NCI-H2196 (cell line): ENCODE data around the gene CELF5.

Experiments used
- DNase-seq: peaks from one replicate; lab custom pipeline; 2025; ENCODE audit not compliant: unreplicated experiment; lab: John Stamatoyannopoulos, UW

CELF5 gene

GRCh38 chr19:3236272-3236671 is 11.8 kb downstream of the CELF5 start:
- DNase-seq: no peak

DNA sequence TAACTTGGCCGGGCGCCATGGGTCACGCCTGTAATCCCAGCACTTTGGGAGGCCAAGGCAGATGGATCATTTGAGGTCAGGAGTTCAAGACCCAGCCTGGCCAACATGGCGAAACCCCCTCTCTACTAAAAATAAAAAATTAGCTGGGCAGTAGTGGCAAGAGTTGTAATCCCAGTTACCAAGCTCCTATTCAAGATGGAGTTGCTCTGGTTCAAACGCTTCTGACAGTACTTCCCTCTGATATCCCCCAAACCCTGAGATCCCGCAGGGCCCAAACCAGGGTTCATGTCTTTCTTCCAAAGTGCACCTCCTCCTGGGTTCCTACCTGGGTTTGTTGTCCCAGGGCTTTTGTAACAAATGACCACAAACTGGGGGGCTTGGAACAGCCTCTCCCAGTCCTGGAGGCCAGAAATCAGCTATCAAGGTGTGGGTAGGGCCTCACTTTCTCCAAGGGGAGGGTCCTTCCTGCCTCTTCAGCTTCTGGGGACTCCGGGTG is 13.7 kb downstream of the CELF5 start:
- DNase-seq: no peak

GRCh38 chr19:3239367-3239766 is 14.9 kb downstream of the CELF5 start:
- DNase-seq: no peak

GRCh38 chr19:3243819-3244700 is 19.6 kb downstream of the CELF5 start:
- DNase-seq: no peak

GRCh38 chr19:3245050-3245449 is 20.6 kb downstream of the CELF5 start:
- no peak for DNase-seq

DNA sequence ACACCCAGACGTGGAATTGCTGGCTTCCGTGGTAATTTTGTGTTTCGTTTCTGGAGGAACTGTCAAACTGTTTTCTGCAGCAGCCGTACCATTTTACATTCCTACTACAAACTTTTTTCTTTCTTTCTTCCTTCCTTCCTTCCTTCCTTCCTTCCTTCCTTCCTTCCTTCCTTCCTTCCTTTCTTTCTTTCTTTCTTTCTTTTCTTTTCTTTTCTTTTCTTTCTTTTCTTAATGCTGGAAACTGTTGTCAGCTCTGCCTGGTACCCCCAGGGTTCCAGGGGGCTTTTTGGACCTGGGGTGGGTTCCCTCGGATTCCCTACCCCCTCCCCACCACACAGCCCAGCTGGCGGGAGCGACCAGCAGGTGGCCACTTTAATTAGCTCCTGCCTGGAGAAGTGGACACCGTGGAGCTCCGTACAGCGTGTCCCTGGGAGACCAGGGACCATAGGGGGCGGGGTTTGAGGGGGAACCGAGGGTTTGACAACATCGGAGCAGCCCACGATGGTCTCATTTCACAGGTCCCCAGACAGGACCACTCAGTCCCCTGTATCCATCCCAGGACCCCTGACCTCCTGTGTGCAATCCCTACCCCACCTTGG is 24.4 kb downstream of the CELF5 start:
- DNase-seq: no peak

GRCh38 chr19:3249408-3249807 is 24.9 kb downstream of the CELF5 start:
- no peak for DNase-seq

- DNase-seq: no peak
Measured at GRCh38 chr19:3250675-3251074, 26.2 kb downstream of the CELF5 start.

- DNase-seq: no peak
Measured at GRCh38 chr19:3251229-3251628, 26.8 kb downstream of the CELF5 start.

- DNase-seq: no peak
Measured at GRCh38 chr19:3252650-3253049, 28.2 kb downstream of the CELF5 start.

- DNase-seq: no peak
Measured at GRCh38 chr19:3253270-3253669, 28.8 kb downstream of the CELF5 start.

GRCh38 chr19:3254520-3254919 is 30.1 kb downstream of the CELF5 start:
- no peak for DNase-seq

GRCh38 chr19:3257071-3257470 is 32.6 kb downstream of the CELF5 start:
- DNase-seq: no peak

- no peak for DNase-seq
Measured at GRCh38 chr19:3262362-3262761, 37.9 kb downstream of the CELF5 start.

DNA sequence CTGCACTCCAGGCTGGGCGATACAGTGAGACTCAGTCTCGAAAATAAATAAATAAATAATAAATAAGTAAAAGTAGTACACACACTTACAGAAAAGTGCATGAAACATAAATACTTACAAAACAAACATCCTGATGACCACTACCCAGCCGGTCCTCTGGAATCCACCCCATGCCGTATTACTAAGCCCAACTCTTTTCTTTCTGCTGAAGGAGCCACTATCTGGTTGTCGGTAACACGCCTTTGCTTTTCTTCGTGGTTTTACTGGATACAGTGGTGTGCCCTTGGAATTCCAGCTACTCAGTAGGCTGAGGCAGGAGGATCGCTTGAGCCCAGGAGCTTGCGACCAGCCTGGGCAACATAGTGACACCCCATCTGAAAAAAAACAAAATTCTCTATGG is 39.4 kb downstream of the CELF5 start:
- no peak for DNase-seq

DNA sequence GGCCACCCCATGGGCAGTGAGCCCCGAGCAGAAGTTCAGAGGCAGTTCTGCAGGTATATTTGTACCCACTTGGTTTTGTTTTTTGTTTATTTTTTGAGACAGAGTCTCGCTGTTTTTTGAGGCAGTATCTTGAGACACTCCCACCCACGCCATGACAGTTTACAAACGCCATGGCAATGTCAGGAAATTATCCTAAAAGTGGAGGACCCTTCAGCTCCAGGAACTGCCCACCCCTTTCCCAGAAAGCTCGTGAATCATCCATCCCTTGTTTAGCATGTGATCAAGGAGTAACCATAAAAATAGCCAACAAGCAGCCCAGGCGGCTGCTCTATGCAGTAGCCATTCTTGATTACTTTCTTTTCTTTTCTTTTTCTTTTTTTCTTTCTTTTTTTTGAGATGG is 41.0 kb downstream of the CELF5 start:
- no peak for DNase-seq

DNA sequence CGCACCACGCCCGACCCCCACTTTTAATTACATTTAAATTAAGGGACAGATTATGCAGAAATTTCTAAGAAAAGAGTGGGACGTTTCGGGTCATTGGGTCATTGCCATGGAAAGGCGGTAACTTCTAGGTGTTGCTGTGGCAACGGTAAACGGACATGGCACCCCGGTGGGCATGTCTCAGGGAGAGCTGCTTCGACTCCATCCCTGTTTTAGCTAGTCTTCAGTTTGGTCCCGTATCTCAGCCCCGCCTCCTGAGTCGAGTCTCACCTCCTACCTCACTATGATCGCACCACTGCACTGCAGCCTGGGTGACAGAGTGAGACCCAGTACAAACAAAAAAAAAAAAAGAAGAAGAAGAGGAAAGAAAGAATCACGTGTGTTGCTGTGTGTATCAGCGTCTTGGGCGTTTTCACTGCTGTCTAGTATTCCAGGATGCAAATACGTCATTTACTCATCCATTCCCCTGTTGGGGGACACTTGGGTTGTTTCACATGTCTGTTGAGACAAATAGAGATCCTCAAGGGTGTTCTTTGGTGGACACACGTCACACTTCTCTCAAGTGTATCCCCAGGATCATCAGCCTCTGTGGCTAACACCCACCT is 41.7 kb downstream of the CELF5 start:
- DNase-seq: no peak

- DNase-seq: no peak
Measured at GRCh38 chr19:3266792-3267514, 42.5 kb downstream of the CELF5 start.

- DNase-seq: no peak
Measured at GRCh38 chr19:3268326-3268725, 43.9 kb downstream of the CELF5 start.

- no peak for DNase-seq
Measured at GRCh38 chr19:3268763-3269162, 44.3 kb downstream of the CELF5 start.

DNA sequence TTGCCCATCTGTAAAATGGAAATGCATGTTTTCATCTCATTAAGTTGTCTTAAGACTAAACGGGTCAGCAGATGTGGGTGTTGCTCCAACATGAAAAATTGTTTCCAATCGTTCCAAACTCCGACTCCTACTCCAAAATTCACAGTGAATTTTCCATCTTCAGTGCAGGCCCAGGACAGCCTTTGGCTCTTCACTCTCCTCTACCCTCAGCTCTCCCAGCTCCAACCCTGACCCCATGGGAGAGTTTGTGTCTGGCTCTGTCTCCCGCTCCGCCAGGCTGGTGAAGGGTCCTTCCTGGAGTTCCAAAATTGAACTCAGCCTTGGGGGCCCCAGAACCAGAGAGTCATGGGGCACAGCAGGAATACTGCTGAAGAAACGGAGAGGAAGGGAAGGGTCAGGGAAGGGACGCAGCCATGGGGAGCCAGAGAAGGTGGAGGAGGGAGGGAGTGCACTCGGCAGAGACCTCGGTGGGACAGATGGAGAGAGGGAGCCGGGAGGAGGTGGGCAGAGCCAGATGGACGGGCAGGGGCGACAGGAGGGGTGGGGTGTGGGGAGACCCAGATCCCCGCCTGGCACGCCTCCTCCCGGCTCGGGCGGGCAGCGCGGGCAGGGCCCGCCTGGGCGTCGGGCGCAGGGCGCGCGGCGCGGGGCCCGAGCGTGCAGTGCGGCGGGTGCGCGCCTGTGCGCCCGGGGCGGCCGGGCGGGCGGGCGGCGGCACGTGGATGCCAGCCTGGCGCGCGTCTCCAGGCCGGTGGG is 45.6 kb downstream of the CELF5 start:
- no peak for DNase-seq
